GM18868 (cell line): ENCODE data around the gene NR1I3.

ENCODE experiments used
- ATAC-seq: cut with Tn5 transposase; IDR thresholded peaks from one replicate; pipeline ENCODE4 v1.9.1; 2021; ENCODE audit warnings: mild to moderate bottlenecking, moderate library complexity; ENCODE audit not compliant: unreplicated experiment

The NR1I3 gene

DNA sequence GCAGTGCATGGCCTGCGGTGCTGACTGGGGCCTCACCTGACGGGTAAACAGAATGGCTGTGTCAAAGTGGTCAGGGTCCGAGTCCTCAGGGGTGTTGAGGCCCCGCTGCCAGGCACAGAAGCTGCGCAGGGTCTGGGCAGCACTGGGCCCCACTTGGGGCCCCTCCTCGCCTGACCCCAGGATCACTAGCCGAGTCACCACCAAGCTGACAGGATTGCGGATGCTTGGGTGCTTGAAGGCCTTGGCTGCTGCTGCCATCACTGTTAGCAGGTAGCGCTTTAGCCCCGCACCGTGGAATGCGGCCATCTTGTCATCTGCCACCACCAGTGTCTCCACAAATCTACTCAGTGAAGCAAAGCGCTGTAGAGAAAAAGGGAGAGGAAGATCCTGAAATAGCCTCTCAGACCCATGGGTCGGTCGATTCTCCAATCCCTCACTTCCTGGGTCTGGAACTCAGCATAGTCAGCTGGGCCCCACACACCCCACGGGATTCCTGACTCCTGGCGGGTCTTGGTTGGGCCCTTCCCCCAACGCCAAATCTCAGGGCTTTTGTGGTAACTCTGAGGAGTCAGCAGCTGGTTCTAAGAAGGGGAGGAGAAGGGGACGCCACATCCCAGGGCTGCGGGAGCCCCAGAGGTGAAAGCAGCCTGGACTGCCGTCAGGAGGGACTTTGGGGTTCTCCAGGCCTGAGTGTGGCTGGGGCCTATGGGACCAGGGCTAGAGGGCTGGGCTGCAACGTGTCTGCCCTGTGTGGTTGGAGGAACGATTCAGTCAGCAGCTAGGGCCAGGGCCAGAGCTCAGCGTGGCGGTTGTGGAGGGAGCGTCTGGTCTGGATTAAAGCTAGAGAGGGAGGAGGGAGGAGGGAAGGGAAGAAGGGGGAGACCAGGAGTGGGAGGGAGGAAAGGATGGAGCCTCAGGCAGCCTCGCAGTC, 41.2 kb downstream of the NR1I3 start:
- no peak for ATAC-seq

GRCh38 chr1:161196111-161196510, 41.9 kb downstream of the NR1I3 start:
- ATAC-seq = no peak

DNA sequence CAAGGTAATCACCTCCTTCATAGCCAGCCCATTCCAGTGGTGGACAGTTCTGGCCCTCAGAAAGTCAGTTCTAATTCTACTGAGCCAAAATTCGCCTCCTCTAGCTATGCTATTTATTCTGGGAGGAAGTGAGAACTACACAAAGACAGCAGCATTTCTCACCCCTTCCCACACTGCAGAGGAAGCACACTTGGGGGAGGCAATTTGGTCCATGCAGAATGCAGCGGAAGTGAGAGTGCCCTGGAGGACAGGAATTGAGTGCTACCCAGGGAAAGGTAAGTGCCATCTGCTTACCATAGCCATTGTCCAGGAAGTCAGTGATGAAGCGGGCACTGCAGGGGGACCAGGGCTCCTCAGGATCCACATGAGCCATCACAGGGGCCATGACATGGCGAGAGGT, 42.8 kb downstream of the NR1I3 start:
- ATAC-seq = no peak

GRCh38 chr1:161193561-161194235, 44.3 kb downstream of the NR1I3 start:
- ATAC-seq = no peak

- peak; percentile 68 for ATAC-seq
These were observed 45.2 kb downstream of the NR1I3 start for GRCh38 chr1:161192476-161193465.

GRCh38 chr1:161191971-161192370, 46.0 kb downstream of the NR1I3 start:
- no peak for ATAC-seq

- ATAC-seq = no peak
These were observed 47.0 kb downstream of the NR1I3 start for GRCh38 chr1:161190962-161191521.

- no peak for ATAC-seq
These were observed 49.0 kb downstream of the NR1I3 start for GRCh38 chr1:161189036-161189435.

- no peak for ATAC-seq
These were observed 49.6 kb downstream of the NR1I3 start for GRCh38 chr1:161188381-161188780.

DNA sequence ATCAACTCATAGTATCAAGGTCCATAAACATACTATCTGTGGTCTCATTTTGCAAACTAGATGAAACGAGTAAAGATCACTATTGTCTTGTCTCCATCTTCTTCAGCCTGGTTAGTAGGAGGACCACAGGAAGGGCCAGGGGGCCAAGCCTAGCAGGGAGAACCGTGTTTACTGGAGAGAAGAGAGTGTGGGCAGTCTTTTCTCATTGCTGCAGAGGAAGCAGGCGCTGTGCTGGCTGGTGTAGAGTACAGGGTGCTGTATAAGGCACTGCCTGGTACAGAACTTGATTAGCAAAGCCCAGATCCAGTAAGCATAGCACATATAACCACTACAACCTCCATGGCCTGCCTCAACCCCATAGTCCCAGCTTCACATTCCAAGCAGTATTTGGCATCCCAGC, 50.7 kb downstream of the NR1I3 start:
- ATAC-seq = no peak

GRCh38 chr1:161185732-161186311, 52.2 kb downstream of the NR1I3 start:
- peak; percentile 31 for ATAC-seq

DNA sequence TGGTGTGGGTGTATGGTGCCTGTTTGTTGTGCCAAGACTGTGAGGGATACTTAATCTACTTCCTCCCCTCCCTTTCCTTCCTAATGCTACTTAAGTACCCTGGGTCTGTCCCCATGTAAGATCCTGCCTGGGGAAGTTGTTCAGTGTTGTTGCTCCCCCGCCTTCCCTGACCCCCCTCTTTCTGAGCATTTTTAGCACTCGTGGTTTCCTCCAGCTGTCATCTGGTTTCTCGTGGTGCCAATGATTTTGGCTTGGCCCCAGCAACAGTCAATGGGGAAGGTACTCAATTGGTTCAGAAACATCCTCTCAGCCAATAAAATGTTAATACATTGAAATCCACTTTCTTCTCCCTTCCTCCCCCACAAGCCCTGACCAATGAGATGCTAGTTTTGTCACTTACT, 52.7 kb downstream of the NR1I3 start:
- ATAC-seq = peak; percentile 64

GRCh38 chr1:161182214-161182613, 55.8 kb downstream of the NR1I3 start:
- peak; percentile 31 for ATAC-seq

DNA sequence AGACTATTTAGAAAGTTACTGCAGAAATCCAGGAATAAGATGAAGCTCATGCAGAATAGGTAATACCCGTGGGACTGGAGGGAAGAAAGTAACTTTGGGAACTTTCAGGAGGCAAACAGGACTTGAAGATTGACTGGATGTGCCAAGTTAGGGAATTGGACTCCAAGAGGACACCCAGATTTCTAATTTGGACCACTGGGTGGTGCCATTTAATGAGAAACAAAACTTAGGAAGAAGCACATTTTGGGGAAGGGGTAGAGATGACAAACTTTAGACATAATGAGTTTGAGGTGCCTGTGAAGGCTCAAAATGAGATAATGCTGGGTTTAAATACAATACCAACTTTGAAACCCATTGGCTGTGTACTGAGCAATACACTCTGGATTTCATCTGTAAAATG, 57.4 kb downstream of the NR1I3 start:
- ATAC-seq = no peak

DNA sequence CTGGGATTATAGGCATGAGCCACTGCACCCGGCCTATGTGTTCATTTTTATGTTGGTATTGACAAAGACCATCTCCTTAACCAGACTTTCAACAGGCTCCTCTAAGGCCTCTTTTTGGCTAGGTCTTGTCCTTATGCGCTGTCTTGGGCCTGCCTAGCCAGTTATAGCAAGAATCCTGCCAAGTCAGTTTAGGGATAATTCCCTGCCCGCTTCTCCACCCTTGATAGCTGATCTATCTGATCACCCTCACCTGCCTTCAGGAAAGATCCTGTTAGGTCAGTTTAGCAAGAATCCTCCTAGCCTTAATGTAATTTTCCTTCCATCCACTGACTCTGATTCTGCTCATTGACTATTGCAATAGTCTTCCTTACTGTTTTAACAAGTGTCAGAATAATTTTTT, 58.3 kb downstream of the NR1I3 start:
- no peak for ATAC-seq
